Measurements from ENCODE around the gene NR1D2.
"Not testable (repeated sequence)": the region's sequence is repeated elsewhere in the genome, so short reads cannot be mapped to it uniquely, and the experiment has no call there.

The NR1D2 gene

DNA sequence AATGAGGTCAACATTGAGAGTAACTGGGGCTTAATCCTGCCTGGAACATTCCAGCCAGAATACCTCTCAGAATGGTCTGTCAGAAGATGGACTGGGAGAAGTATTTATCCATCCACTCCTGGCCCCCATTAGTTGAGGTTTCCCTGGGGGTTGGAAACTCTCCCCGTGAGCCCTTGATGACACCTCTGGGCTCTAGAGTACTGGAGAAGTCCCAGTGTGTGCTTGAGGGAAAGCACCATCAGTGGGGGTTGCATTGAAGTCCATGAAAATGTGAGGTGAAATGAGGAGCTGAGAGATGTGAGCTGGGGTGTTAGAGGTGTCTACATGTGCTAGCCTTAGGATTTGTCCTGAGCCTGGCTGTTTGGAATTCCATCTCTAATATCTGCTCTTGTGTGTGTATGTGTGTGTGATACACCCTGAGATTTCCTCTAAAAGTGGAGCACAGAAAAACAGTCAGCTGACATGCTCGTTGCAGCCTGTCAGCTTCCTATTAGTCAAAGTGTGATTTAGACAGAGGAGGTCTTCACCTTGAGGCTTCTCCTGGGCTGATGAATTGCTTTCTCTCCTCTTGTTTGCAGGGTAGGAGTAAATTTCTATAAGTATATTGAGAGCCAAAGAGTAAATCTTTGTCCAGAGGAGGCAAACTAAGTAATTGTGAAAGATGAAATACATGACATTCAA, 67.6 kb downstream of the NR1D2 start:
- DNase-seq = no peak

DNA sequence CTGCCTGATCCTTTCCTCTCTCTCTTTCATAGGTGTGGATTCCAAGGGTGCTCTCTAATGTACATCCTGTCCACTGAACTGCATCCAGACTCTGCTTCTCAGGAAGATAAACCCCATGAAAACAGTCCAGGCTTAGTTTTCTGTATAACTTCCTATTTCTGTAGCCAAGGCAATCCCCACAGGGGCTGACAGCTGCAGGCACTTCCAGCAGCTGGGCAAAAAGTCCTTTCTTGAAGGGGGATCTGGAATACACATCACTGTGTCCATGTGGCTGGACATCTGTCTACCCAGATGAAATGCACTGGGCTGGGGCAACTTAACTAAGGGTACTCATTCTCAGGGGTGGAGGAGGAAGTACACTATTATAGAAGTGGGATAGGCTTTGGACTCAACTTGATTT, 72.2 kb downstream of the NR1D2 start:
- no peak for DNase-seq

DNA sequence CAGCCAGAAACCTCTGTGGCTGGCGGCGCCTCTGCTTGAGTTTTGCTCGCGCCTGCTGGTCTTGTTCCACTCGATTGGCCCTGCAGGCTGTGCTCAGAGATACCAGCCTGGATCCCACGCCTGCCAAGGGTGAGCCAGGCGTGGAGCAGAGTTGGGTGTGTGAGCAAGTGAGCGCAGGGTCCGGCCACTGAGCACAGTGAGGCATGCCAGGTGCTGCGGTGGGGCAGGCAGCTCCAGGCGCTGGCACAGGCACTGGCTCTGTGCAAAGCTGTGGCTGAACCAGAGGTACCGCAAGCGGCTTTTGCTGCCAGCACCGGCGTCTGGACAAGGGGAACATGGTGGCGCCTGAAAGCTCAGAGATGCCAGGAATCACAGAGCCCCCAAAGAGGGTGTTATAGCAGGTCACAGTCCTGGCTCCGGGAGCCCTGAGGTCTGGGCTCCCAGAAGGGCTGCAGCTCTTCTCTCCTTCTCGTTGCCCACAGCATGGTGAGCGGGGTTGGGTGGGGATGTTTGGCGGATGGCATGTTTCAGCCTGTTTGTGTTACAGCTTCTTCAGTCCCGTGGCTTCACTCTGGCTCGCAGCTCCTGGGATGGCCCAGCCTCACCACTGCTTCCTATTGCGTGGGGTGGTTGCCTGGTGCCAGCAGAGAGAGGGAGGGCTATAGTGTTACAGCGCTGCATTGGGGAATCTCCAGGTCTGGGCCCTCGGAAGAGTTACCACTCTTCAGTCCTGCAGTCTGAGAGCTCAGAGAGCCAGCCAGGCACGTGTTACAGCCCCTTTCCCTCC, 73.9 kb downstream of the NR1D2 start:
- no peak for DNase-seq

DNA sequence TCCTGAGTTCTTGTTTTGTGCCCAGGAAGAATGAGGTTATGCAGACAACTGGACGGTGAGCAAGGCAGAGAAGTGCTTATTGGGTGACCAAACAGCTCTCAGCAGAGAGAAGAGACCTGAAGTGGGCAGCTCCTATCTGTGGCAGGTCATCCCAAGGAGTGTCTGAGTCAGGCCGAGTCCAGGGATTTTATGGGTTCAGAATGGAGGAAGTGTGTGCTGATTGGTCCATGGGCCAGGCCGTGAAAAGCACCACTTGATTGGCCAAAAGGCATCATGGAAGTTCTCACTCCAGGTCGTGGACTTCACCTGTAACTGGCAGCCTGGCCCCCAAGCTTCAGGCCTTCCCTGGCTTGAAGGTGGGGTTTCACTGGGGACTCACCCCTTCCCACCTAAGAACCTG, 74.5 kb downstream of the NR1D2 start:
- no peak for DNase-seq

DNA sequence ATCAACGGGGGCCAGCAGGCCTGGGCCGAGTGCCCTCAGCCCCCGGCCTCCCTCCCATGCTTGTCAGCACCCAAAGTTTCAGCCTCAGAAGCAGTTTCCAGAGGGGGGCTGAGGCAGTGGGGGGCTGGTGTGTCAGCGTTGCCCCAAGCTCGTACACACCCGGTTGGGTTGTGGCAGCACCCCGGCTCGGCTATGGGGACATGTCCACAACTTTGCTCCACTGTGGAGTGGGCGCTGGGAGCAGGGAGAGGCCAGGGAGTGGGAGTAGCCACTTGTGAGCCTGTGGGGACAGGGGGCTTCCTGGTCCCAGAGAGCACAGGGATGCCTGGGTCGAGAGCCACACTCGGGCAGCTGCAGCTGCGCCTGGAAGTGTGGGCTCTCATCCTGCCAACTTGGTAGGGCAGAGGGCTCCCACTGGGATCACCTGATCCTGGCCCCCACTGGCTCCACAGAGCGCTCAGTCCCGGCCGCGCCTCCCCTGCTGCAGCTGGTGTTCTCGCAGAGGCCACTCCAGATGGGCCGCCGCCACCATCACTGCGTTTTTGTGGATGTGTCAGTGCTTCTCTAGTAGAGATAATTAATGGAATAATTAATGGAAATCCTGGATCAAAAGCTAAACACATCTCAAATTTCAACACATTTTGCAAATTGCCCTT, 75.1 kb downstream of the NR1D2 start:
- DNase-seq = no peak

DNA sequence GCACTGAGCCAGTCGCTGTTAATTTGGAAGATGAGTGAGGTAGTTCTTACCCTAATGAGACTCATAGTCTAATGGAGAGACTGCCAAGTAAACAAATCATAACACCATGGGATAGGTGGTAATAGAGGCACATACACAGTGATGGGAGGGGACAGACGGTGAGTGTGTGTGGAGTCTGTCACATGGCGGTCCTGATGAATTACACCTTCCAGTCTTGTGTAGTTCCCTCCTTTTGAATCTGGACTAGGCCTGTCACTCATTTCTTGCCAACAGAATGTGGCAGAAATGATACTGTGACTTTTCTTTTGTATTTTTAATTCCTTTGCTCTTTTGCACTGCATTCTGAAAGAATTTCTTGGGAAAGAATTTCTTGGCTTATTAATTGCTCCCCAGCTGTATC, 78.1 kb downstream of the NR1D2 start:
- DNase-seq = no peak

DNA sequence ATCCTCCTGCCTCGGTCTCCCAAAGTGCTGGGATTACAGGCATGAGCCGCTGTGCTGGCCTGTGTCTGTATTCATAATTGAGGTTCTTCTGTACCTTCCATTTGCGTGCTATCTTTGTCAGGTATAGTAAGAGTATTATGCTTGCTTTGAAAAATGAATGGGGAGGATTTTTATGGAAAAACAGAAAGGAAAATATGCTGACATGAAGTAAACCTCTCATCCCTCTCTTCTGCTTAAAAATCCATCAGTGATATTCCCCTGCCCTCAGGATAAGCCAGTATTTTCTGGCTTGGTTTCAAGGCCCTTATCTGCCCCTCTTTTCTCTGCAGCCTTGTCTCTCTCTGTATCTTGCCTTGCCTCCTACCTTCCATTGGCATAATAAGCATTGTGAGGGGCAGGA, 80.7 kb downstream of the NR1D2 start:
- DNase-seq = no peak

DNA sequence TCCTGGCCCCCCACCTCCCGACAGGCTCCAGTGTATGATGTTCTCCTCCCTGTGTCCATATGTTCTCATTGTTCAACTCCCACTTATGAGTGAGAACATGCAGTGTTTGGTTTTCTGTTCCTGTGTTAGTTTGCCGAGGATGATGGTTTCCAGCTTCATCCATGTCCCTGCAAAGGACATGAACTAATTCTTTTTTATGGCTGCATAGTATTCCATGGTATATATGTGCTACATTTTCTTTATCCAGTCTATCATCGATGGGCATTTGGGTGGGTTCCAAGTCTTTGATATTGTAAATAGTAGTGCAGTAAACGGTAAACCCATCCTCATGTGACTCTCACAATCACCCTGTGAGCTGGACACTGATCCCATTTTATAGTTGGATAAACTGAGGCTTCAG, 81.6 kb downstream of the NR1D2 start:
- DNase-seq = not testable (repeated sequence)

DNA sequence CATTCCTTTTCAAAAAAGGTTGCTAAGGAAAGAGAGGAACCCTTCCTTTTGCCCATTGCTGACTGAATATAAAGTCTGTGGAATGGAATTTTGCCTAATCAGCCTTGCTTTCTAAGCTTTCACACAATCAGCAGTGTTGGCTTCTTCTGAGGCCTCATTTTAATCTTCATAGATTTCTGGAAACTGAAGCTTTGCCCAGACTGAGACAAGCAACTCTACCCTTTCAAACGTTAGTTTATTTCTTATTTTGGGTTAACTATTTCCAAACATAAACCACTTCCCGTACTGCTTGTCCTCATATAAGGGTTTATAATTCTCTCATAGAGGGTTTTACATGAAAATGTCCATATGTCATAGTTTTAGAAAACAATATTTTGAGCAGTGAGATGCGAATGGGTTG, 82.9 kb downstream of the NR1D2 start:
- peak; percentile 25 for DNase-seq

All from midbrain (tissue), 1 donor.